Measurements from ENCODE around the gene ANKUB1. TPM values are rescaled to one million over a fixed set of nuclear protein-coding genes. Genes with fewer than 3 reads are reported as not detected.

Gene ANKUB1
- polyA plus RNA-seq, 1 donor from 2014 or later = not detected

- TF ChIP-seq POLR2AphosphoS5 (IDR thresholded peaks at IDR 0.05) (no peak), SMC3 (conservative IDR thresholded peaks at IDR 0.05; ENCODE audit: poor library complexity) (no peak), TAF1 (IDR thresholded peaks at IDR 0.05; ENCODE audit: low read depth) (no peak), CTCF (IDR thresholded peaks at IDR 0.05; ENCODE audit: poor library complexity, severe bottlenecking) (no peak), MXI1 (conservative IDR thresholded peaks at IDR 0.05; ENCODE audit: poor library complexity, severe bottlenecking) (no peak), EZH2 (IDR thresholded peaks at IDR 0.05; ENCODE audit: borderline replicate concordance, insufficient read depth, low read length, poor library complexity, severe bottlenecking) (no peak), REST (IDR thresholded peaks at IDR 0.05; ENCODE audit: borderline replicate concordance) (no peak), EP300 (conservative IDR thresholded peaks at IDR 0.05; ENCODE audit: poor library complexity, severe bottlenecking) (no peak), RAD21 (conservative IDR thresholded peaks at IDR 0.05) (no peak)
- no peaks in the 10 kb centered on the region for H3K9me2 ChIP-seq (ENCODE audit: insufficient read depth, low read length)
- no peaks in the 10 kb centered on the region for H3K79me2 ChIP-seq (replicated peaks; ENCODE audit: insufficient read depth, low read length)
- H3K4me3 ChIP-seq (ENCODE audit: low read length) = no peak overlapping the region
- no peaks in the 10 kb centered on the region for H4K20me1 ChIP-seq (ENCODE audit: insufficient read depth)
- no peaks in the 10 kb centered on the region for H3K9me3 ChIP-seq (ENCODE audit: low read length)
- H3K9ac ChIP-seq (ENCODE audit: low read length) = no peak overlapping the region
- H3K4me2 ChIP-seq (ENCODE audit: low read length) = no peak overlapping the region
- no peaks in the 10 kb centered on the region for H3F3A ChIP-seq (ENCODE audit: insufficient read depth, low read length, poor library complexity, severe bottlenecking)
- peaks cover 8% of the 10 kb centered on the region for H3K36me3 ChIP-seq (ENCODE audit: insufficient read depth, low read length)
- no peaks in the 10 kb centered on the region for H3K27me3 ChIP-seq (ENCODE audit: insufficient read depth, low read depth, low read length)
- no peak overlapping the region for H3K27ac ChIP-seq (ENCODE audit: low read length)
- H2AFZ ChIP-seq (ENCODE audit: low read depth, low read length) = no peak overlapping the region
These were observed 55.5 kb downstream of the ANKUB1 start for GRCh38 chr3:149736953-149737205.

- Histone ChIP-seq H3K4me2 (ENCODE audit: low read length) (no peak overlapping the region), H3K9me2 (ENCODE audit: insufficient read depth, low read length) (no peaks in the 10 kb centered on the region), H3K9me3 (ENCODE audit: low read length) (no peaks in the 10 kb centered on the region), H2AFZ (ENCODE audit: low read depth, low read length) (no peak overlapping the region), H3K4me3 (ENCODE audit: low read length) (no peak overlapping the region), H3K79me2 (replicated peaks; ENCODE audit: insufficient read depth, low read length) (no peaks in the 10 kb centered on the region), H3K36me3 (ENCODE audit: insufficient read depth, low read length) (peaks cover 8% of the 10 kb centered on the region), H4K20me1 (ENCODE audit: insufficient read depth) (no peaks in the 10 kb centered on the region), H3F3A (ENCODE audit: insufficient read depth, low read length, poor library complexity, severe bottlenecking) (no peaks in the 10 kb centered on the region), H3K27me3 (ENCODE audit: insufficient read depth, low read depth, low read length) (no peaks in the 10 kb centered on the region), H3K27ac (ENCODE audit: low read length) (no peak overlapping the region), H3K9ac (ENCODE audit: low read length) (no peak overlapping the region)
- no peak for TF ChIP-seq REST (IDR thresholded peaks at IDR 0.05; ENCODE audit: borderline replicate concordance)
- TF ChIP-seq EP300 (conservative IDR thresholded peaks at IDR 0.05; ENCODE audit: poor library complexity, severe bottlenecking) = no peak
- TF ChIP-seq SMC3 (conservative IDR thresholded peaks at IDR 0.05; ENCODE audit: poor library complexity) = no peak
- TF ChIP-seq TAF1 (IDR thresholded peaks at IDR 0.05; ENCODE audit: low read depth) = no peak
- no peak for TF ChIP-seq POLR2AphosphoS5 (IDR thresholded peaks at IDR 0.05)
- TF ChIP-seq CTCF (IDR thresholded peaks at IDR 0.05; ENCODE audit: poor library complexity, severe bottlenecking) = no peak
These were observed 56.0 kb downstream of the ANKUB1 start for GRCh38 chr3:149736175-149736952.
